ENCODE data around the gene CDH24. TPM values are rescaled to one million over a fixed set of nuclear protein-coding genes. Genes with fewer than 3 reads are reported as not detected.

CDH24 gene
- total and polyA plus RNA-seq, 2 of the 13 experiments (the other 11 are each of a cell fraction or from before 2014, with no cell fraction given), result 0.69 to 0.99 TPM

GRCh38 chr14:23033801-23034497 lies 23.4 kb downstream of the CDH24 start (continued):
- TF ChIP-seq ZNF275 (CRISPR knock-in tag; IDR thresholded peaks at IDR 0.05; ENCODE audit: borderline replicate concordance) (no peak), ZNF510 (CRISPR knock-in tag; IDR thresholded peaks at IDR 0.05; ENCODE audit: low read depth) (no peak), ZNF782 (CRISPR knock-in tag; IDR thresholded peaks at IDR 0.05; ENCODE audit: borderline replicate concordance) (no peak), IRX3 (CRISPR knock-in tag; IDR thresholded peaks at IDR 0.05; ENCODE audit: borderline replicate concordance, low read depth) (no peak), ZNF619 (CRISPR knock-in tag; IDR thresholded peaks at IDR 0.05) (no peak; the same call in 1 of the 2 replicates), ZNF629 (CRISPR knock-in tag; conservative IDR thresholded peaks at IDR 0.05) (no peak), ZFP91 (CRISPR knock-in tag; IDR thresholded peaks at IDR 0.05; ENCODE audit: borderline replicate concordance) (no peak), SCMH1 (CRISPR knock-in tag; IDR thresholded peaks at IDR 0.05; ENCODE audit: borderline replicate concordance) (no peak), KMT2A (CRISPR knock-in tag; IDR thresholded peaks at IDR 0.05) (no peak), BCLAF1 (IDR thresholded peaks at IDR 0.05) (no peak), TBP (CRISPR knock-in tag; IDR thresholded peaks at IDR 0.05) (no peak), NCOR1 (IDR thresholded peaks at IDR 0.05; ENCODE audit: borderline replicate concordance, low read length) (no peak), KIAA2018 (CRISPR knock-in tag; IDR thresholded peaks at IDR 0.05; ENCODE audit: borderline replicate concordance) (no peak), SMAD3 (CRISPR knock-in tag; IDR thresholded peaks at IDR 0.05) (0 out of 2 replicates have a peak, but pooled peaks have one; percentile 31), ZNF703 (CRISPR knock-in tag; IDR thresholded peaks at IDR 0.05; ENCODE audit: borderline replicate concordance) (no peak)
